GM21360 (cell line): ENCODE measurements around the gene STEAP1B.
"Not testable (repeated sequence)": the region's sequence is repeated elsewhere in the genome, so short reads cannot be mapped to it uniquely, and the experiment has no call there.

Experiments
- ATAC-seq: cut with Tn5 transposase; IDR thresholded peaks from one replicate; pipeline ENCODE4 v1.9.1; 2021; ENCODE audit warnings: mild to moderate bottlenecking, moderate library complexity; ENCODE audit not compliant: unreplicated experiment

The STEAP1B gene

DNA sequence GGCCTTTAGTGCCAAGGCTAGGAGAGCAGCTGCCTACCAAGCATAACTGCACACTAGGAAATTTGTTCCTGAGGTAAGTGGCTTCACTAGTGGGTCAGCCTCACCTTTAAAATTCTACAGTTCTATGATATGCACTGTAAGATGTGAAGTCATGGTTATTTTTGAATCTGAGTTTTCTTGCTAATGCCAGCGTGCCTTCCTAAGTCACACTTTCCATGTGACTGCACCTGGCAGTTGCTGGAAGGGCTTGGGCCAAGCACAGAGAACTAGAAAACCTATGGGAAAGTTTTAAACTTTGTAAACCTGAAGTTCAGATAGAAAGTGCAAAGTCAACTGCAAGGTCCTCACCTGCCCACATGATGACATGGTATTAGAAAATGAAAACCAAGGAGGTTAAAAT, 42.5 kb downstream of the STEAP1B start:
- no peak for ATAC-seq

GRCh38 chr7:22454446-22454845, 45.5 kb downstream of the STEAP1B start:
- no peak for ATAC-seq

DNA sequence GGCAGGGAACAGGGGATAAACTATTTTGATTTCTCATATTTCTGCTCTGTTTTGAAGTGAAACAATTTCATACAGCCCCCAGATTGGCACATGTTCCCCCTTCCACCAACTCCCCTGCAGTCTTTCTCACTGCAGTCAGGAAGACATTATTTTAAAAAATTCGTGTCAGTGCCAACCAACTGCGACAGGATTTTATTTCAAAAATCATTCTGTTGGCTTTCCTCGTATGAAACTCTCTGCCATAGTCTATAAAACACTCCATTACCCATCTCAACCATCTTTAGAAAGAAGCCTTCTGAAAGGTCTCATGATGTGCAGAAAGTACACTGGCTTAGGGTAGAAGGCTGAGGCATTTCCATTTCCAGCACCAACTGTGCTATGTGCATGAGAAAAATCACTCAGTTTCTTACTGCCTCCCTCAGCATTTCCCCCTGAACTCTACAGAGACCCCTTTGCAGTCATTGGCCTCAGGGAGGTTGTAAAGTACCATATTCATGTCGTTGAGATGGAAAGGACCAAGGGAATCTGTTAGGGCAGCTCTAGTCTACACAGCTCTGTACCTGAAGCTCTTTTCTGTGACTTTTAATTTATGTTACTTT, 46.9 kb downstream of the STEAP1B start:
- no peak for ATAC-seq

- ATAC-seq, result no peak
These were observed 47.6 kb downstream of the STEAP1B start for GRCh38 chr7:22452142-22452959.

GRCh38 chr7:22450013-22450412, 50.0 kb downstream of the STEAP1B start:
- ATAC-seq, result not testable (repeated sequence)

- peak; percentile 88 for ATAC-seq
These were observed 52.2 kb downstream of the STEAP1B start for GRCh38 chr7:22447762-22448161.

DNA sequence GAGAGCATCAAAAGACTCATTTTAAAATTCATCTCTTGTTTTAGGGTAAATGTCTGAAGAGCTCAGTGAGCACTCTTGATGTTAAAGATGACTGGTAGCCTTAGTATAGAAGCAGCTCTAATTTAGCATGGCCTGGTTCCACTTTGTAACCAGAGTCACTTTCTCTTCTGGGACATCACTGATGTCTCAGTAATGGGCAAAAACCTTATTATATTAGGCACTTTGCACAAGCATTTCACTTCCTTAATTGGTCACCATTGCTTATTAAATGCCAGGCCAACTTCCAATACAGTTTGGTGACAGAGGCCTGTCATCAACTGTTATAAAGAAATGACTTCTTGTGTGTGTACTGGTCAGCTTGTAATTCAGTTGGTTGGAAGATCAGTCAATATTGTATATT, 53.0 kb downstream of the STEAP1B start:
- peak; percentile 27 for ATAC-seq

- no peak for ATAC-seq
These were observed 54.1 kb downstream of the STEAP1B start for GRCh38 chr7:22445853-22446252.

- no peak for ATAC-seq
These were observed 54.7 kb downstream of the STEAP1B start for GRCh38 chr7:22445140-22445743.

GRCh38 chr7:22444181-22444971, 55.6 kb downstream of the STEAP1B start:
- no peak for ATAC-seq

DNA sequence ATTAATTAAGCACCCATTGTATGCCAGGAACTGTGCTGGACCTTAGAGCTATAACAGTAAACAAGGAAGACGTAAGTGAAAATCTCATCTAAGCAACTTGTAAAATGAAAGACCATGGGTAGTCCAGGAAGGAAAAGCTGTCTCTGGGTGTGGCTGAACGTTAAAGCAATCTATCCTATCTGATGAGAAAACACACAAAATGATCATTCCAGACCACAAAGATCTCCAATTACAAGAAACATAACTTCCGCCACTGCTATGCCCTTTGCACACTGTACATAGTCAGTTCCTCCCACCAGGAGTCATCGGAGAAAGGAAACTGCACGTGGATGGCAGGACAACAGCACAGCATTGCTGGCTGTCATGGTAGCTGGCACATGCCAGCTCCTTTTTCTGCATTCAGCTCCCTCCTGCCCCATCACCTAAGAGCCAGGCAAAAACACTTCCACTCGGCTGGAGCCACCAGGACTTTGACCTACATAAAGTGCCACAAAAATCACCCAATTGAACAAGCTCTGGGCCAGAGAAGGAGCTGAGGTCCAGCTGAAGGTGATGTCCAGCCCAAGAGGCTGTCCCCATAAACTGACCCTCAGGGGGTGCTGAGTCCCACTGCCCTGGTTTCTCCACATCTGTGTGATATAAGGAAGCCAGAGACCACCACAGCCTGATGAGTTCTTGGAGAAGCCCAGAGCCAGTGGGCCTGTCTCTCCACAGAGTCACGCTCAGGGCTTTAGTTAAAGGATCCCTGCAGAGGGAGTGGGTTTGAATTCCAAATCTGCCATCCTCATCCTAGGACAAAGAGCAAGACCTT, 56.4 kb downstream of the STEAP1B start:
- ATAC-seq, result no peak

- no peak for ATAC-seq
These were observed 57.1 kb downstream of the STEAP1B start for GRCh38 chr7:22442882-22443369.

DNA sequence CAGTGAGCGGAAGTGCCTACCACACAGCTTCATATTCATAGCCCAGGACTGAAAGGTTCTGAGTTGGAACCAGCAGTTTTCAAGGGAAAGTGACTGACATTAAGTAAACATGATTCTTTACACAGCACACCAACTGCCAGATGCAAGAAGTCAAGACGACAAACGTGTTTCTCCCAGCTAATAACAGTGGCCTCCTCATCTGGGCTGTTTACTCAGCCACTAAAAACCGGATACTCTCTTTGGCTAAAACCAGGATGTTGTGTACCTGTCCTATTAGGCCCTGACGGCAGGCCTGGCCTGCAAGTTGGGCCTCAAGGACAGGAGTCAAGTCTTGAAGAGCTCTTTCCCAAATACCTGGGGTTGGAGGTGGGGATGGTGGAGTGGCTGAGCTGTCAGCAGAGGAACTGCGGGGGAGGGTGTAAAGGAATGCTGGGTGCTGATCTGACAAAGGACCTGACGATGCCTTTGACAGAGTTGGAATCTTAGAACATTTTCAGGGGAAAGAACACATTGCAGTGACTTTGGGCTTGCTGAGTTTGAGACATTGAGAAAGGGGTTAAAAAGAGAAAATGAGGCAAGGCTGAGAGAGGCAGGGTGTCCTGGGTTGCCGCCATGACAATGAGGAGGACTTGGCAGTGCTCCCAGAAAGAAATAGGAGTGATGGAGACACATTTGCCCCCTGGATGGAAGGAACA, 57.7 kb downstream of the STEAP1B start:
- ATAC-seq, result no peak

DNA sequence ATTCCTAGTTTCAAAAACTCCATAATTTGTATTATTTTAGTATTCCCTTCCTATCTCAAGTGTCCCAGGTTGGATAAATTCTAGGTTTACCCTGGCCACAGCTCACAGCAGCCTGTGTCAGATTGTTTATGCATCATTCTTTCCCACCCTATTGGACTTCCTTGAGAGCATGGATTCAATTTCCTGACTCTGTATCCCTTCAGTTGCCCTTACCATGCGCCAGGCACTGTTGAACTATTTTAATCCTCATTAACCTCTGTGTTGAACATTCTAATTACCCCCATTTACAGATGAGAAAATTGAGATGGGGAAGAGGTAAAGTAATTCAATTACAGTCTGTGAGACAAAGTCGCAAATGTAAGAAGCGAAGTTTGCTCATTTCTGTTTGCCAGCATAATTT, 58.8 kb downstream of the STEAP1B start:
- ATAC-seq, result no peak

- ATAC-seq, result peak; percentile 44
These were observed 61.0 kb downstream of the STEAP1B start for GRCh38 chr7:22438994-22439393.

DNA sequence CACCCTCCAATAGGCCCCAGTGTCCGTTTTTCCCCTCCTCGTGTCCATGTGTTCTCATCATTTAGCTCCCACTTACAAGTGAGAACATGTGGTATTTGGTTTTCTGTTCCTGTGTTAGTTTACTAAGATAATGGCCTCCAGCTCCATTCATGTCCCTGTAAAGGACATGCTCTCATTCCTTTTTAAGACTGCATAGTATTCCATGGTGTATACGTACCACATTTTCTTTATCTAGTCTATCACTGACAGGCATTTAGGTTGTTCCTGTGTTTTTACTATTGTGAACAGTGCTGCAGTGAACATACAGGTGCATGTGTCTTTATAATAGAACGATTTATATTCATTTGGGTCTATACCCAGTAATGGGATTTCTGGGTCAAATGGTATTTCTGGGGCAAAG, 63.4 kb downstream of the STEAP1B start:
- not testable (repeated sequence) for ATAC-seq

- ATAC-seq, result peak; percentile 27
These were observed 64.3 kb downstream of the STEAP1B start for GRCh38 chr7:22435720-22436119.

- ATAC-seq, result peak; percentile 79
These were observed 64.9 kb downstream of the STEAP1B start for GRCh38 chr7:22435105-22435504.

DNA sequence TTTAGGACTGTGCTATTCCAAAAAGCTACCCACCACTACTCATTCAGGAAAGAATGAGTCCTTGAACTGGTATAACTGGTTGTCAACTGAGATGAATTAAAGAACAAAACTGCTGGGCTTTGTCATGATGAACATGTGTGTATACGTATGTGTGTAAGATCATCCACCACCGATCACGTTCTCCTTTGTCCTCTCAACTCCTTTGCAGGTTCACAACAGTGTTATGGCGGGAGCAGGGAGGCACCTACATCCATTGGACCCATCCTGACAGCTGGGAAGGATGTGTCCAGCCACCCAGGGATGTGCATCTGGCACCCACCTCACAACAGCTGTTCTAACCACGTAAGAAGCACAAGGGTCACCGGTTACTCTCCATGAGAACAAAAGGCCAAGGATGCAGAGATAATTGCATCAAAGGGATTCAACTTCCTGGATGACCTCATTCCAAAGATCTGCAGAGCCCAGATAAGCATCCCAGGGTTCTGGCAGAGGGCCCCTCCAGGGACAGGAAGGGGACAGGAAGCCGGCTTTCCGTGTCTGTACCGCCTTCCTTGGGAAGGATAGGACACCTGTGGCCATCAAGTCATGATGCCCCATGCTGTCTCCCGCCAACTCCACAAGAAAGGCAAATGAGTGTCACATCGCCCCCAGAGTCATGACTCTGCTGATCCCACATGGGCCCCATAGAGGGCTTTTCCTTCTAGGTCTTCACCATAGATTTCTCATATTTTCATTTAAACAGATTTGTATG, 66.1 kb downstream of the STEAP1B start:
- ATAC-seq, result no peak
